HG03521 (cell line): Measurements from ENCODE around the gene FAR1.
"Not testable (repeated sequence)": the region's sequence is repeated elsewhere in the genome, so short reads cannot be mapped to it uniquely, and the experiment has no call there.

Experiments used
- ATAC-seq: cut with Tn5 transposase; IDR thresholded peaks from one replicate; pipeline ENCODE4 v1.9.1; 2021; ENCODE audit warnings: mild to moderate bottlenecking, moderate library complexity; ENCODE audit not compliant: unreplicated experiment

Gene FAR1, protein sequence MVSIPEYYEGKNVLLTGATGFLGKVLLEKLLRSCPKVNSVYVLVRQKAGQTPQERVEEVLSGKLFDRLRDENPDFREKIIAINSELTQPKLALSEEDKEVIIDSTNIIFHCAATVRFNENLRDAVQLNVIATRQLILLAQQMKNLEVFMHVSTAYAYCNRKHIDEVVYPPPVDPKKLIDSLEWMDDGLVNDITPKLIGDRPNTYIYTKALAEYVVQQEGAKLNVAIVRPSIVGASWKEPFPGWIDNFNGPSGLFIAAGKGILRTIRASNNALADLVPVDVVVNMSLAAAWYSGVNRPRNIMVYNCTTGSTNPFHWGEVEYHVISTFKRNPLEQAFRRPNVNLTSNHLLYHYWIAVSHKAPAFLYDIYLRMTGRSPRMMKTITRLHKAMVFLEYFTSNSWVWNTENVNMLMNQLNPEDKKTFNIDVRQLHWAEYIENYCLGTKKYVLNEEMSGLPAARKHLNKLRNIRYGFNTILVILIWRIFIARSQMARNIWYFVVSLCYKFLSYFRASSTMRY

DNA sequence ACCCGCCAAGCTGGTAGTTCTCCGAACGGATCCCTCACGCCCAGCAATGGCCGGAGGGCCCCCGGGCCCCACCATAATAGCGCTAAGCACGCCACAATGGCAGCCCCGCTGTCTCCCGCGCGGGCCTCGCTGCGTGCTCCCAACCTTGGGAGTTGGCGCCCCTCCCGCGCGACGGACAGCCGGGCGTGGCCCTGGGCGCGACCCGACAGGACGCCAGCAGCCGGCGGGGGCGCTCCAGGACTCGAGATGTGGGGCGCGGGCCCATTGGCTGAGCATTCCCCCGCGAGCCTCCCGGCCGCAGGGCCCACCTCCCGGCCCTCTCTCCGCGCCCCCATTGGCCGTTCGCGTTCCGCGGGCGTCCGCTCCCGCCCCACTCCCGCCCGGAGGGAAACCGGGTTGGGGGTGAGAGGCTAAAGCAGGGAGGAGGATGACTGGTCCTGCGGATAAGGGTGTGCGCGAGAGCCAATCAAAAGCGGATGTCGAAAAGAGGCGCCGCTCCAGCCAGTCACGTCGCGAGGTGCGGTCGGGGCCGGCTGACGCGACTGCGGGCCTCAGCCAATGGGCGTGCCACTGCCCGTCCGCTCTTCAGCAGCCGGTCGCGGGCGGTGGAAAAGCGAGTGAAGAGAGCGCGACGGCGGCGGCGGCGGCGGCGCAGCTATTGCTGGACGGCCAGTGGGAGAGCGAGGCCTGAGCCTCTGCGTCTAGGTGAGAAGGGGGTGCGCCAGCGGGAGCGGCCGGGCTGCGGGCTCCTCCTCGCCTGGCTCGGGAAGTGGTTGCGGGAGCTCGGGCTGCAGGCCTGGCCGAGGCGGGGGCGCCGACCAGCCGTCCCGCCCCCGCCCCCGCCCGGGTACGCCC, at the start of gene FAR1:
FAR1 (plus strand) TSS at position 567 of the 855 bp plus-strand sequence. CDS start 26,098 bp downstream, outside the sequence.
- peak; percentile 92 for ATAC-seq

DNA sequence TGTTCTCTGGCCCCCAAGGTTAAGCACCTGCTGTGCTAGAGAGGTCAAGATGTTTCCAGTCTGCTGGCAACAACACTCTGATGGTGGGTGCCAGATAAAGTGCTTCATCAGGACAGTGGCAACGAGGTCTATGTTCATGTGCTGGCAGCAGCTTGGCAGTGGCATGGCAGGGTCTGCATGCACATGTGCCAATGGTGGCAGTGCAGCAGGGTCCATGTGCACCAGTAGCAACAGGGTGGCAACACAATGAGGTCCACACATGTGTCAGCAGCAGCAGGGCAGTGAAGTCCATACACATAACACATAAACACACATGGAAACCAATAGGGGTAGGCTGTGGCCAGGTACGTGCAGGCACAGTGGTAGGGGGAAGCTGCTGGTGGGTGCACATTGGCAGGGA, 48.4 kb upstream of the FAR1 start:
- ATAC-seq: no peak

DNA sequence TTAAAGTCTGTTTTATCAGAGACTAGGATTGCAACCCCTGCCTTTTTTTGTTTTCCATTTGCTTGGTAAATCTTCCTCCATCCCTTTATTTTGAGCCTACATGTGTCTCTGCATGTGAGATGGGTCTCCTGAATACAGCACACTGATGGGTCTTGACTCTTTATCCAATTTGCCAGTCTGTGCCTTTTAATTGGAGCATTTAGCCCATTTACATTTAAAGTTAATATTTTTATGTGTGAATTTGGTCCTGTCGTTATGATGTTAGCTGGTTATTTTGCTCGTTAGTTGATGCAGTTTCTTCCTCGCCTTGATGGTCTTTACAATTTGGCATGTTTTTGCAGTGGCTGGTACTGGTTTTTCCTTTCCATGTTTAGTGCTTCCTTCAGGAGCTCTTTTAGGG, 41.6 kb upstream of the FAR1 start:
- not testable (repeated sequence) for ATAC-seq

DNA sequence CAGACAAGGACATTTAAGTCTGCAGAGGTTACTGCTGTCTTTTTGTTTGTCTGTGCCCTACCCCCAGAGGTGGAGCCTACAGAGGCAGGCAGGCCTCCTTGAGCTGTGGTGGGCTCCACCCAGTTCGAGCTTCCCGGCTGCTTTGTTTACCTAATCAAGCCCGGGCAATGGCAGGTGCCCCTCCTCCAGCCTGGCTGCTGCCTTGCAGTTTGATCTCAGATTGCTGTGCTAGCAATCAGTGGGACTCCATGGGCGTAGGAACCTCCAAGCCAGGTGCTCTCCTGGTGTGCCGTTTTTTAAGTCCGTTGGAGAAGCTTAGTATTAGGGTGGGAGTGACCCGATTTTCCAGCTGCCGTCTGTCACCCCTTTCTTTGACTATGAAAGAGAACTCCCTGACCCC, 39.8 kb upstream of the FAR1 start:
- ATAC-seq: not testable (repeated sequence)

DNA sequence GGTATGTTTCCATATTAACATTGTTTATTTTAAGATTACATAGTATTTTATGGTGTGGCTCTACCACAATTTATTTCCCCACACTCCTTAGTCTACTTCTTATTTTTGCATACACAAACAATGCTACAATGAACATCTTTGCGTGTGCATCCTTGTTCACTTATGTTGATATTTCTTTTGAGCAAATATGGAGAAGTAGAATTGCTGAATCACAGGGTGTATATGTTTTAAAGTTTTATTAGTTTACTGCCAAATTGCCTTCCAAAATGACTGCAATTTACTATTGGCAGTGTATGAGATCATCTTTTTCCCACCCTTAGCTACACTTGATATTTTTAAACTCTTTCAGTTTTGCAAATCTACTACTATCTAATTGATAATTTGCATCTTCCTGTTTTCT, 38.7 kb upstream of the FAR1 start:
- ATAC-seq: no peak

DNA sequence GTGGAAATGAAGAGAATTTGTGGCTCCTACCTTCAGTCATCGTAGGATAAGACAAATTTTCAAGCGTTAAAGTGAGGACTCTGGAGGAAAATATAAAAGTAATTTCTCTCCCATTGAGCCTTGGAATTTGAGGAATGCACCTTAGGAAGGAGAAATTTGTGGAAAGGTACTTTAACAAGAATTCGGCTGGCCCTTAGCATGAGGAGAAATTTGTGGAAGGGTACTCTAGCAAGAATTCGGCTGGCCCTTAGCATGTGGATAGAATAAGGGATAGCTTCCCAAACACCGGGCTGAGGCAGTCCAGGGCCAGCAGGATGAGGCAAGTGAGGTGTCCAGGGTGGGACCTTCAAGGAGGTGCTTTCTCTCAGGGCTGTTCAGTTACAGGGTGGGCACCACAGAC, 33.2 kb upstream of the FAR1 start:
- no peak for ATAC-seq

DNA sequence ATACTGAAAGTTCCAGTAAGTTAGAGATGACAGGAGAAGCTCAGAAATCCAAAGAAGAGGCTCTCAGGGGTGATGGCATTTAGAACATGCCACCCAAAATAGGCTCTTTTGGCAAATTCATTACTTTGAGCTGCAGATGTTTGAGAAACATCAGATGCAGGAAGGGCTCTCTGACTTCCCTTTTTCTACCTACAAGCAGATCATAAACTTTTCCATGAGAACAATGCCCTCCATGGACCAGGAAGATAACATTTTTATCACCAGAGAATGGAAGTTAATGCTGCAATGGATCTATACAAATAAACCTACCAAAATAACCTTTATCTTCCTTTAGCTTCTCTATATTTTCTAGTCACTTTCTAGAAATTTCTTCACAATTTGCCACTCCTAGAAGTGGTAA, 32.7 kb upstream of the FAR1 start:
- no peak for ATAC-seq

DNA sequence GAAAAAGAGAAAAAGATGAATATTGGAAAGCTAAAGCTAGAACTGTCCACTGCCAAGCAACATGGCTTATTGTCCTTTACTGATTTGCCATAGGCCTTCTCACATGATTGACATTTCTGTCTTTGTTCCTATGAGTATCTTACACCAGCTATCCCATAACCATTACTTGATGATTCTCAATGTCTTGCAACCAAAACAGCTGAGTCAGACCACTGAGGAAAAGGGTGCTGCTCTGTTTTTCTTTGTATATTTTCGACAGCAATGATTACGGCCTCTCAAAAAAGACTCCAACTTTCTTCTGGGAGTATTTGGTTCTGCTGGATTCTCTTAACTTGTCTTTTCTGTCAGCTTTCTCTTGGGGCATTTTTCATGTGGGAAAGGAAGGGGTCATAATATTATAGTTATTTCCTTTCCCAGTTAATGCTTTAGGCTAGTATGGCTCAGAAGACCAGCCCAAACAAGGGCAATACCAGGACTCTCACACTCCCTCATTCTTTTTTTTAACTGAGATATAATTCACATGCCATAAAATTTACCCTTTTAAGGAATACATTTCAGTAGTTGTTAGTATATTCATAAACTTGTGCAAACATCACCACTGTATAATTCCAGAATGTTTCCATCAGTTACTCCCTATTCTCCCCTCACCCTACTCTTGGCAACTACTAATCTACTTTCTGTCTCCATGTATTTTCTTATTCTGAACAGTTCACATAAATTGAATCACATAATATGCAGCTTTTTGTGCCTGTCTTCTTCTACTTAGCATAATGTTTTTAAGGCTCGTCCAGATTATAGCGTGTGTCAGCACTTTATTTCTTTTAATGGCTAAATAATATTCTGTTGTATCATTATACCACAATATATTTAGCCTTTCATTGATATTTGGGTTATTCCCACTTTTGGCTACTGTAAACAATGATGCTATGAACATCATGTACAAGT, 31.1 kb upstream of the FAR1 start:
- no peak for ATAC-seq

DNA sequence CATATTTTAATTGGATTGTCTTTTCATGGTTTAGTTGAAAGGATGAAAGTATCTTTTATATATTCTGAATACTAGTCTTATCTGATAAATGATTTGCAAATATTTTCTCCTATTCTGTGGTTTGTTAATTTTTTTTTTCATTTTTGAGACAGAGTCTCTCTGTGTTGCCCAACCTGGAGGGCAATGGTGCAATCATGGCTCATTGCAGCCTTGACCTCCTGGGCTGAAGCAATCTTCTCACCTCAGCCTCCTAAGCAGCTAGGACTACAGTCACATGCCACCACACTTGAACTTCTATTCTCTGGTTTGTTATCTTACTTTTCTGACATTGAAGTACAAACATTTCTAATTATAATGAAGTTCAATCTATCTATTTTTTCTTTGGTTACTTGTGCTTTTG, 30.0 kb upstream of the FAR1 start:
- no peak for ATAC-seq

DNA sequence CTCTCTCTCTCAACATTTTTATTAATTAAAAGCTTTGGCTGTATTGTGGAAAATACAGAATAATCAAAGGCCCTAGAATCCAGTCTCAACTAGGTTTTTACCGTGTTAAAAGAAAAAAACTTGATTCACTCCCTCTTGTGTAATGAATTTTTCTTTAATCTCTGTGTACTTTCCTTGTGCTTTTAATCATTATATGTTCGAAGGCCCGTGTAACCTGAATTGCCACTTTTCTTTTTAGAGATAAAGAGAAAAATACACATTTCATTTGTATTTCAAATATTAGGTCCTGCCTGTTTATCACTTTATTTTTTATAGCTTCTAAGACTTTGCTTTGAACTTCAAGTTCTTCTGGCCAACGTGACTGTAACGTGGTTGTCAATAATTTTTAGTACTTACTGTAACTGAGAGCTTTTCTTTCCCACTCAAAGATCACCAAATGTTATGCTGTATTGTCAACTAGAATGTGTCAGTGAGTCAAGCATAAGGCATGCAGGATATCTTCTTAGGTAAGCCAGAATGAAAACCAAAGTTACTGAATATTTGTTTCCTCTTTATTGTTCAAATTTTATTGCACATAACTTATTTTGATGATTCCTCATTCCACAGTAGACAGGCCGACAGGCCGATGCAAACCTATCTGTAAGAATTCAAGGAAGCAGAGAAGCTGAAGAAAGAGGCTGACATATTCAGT, 23.3 kb upstream of the FAR1 start:
- ATAC-seq: no peak

DNA sequence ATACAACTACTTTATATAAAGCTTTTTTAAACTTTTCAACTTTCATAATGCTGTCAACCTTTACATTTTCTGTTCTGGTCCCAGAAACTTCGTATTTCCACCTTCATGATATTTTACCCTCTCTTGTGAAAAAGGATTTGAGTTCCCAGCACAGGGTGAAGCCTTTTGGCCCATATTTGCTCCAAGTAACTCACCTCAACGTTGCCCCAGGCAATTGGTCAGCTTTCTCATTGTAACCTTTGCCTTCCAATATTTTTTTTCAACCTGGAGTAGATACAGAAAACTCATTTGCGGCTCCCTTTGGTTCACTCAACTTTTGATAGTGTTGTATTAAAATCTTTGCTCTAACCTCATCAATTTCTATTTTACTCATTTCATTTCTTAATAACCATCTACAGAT, 21.1 kb upstream of the FAR1 start:
- no peak for ATAC-seq

DNA sequence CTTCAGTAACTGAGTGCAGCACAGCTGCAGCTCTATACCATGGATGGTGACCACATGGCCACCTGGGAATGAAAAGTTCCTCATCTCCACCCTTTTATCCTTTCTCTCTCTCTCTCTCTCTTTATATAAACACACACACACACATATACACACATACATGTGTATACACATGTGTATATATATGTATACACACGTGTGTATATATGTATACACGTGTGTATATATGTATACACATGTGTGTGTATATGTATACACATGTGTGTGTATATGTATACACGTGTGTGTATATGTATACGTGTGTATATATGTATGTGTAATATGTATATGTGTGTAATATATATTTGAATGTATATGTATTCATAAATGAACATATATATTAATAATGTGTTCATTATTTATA, 18.8 kb upstream of the FAR1 start:
- ATAC-seq: no peak

DNA sequence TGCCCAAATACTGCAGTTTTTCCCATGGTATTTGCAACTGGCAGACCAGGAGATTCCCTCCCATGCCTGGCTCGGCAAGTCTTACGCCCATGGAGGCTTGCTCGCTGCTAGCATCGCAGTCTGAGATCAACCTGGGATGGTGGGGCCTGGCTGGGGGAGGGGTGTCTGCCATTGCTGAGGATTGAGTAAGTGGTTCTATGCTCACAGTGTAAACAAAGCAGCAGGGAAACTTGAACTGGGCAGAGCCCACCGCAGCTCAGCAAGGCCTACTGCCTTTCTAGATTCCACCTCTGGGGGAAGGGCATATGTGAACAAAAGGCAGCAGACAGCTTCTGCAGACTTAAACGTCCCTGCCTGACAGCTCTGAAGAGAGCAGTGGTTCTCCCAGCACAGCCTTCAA, 17.0 kb upstream of the FAR1 start:
- not testable (repeated sequence) for ATAC-seq

DNA sequence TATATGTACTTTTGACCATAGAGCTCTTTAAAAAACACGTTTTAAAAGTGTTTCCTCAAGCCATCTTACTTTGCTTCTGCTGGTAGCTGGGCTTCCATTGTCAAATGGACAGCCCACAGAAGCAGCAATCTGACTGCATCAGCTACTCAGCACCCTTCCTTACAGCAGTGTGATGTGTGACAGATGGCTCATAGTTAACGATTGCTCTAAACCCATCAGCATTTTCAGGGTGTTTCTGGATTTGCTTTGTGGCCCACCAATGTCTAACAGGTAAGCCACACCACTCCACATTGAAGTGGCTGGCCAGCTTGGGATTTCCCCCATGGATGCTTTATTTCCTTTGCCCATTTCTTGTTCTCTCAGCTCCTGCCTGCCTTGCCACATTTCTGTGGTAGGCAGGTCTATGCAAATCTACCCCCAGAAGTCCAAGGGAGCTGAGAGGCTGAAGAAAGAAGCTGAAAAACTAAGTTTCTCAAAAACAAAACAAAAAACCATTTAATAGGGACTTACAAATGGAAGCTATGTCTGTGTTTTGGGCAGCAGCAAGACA, 7.3 kb upstream of the FAR1 start:
- no peak for ATAC-seq

DNA sequence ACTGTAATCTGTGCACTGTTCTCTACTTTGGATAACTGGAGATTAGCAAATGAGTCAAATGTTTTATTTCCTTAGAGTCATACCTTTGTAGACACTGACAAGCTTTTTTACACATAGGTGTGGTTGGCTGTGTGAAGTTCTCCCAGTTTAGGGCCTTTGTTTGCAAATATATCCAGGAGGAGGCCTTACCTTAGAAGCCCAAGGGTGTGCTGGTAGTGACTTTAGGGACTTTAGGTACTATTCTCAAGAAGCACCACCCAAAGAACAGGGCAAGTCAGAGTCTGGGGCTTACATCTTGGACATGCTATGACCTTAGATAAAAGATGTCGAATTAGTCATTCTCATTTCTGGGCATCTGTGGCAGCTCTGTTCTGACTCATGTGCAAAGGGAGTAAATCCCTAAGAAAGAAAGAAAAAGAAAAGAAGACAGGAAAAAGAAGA, 4.8 kb upstream of the FAR1 start:
- no peak for ATAC-seq

DNA sequence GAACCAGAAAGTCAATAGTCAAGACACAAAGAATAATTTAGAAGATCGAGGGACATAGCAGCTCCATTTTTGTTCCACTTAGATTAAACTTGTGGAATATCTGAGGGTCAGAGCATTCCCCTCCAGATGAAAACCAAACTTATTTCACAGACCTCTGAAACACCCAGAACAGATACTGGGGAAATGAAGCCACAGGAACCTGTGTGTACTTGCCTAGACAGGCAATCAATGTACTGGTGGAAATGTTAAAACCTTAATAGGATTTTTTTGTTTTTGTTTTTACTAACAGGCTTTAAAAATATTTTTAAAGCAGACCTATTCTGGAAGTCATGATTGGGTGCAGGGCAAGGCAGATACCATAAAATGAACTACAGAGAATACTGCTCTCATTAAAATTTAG, 4.1 kb upstream of the FAR1 start:
- ATAC-seq: no peak

DNA sequence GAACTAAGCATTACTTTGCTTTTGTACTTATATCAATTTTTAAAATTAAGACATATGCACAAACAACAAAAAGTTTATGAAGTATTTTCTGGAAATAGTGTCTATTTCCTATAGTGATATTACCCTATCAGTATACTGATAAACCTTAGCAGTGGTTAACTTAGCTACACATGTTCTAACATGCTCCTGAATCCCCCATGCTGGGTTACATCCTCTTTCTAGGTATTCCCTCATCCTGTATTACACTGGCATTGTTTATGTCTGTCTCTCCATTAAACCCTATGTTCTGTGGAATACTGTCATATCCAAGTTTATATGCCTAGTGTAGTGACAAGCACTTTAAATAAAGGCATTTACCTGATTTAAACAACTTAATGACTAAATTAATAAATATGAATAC, 1.8 kb upstream of the FAR1 start:
- no peak for ATAC-seq

DNA sequence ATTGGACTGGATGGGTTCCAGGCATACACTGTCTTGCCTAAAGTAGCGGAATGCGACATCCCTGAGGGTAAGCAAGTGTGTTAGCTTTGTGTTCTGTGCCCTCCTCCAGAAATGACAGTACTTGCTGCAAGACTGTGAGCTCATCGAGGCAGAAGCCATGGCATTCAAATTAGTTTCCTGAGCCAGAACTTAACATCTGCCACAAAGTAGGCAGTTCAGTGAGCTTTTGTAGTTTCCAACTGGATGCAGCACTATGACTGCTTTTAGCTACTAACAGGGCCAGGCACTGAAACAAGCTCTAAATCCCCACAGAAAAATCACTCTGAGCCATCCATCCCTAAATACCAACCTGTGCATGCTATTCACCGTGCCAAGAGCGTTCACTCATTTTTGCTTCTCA, 1.2 kb upstream of the FAR1 start:
- no peak for ATAC-seq

DNA sequence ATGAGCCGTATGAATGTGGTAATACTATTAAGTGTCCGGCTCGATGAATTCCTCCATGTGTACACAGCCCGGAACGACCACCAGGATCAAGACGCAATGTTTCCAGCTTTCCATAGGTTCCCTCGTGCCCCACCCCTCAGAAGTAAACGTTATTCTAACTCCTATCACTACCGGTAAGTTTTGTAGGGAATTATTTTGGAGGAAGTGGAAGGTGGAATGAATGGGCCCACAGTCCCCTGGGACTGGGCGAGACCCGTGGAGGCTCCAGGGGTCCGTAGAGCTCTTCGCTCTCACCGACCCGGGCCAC, 720 bp upstream of the FAR1 start:
- no peak for ATAC-seq

DNA sequence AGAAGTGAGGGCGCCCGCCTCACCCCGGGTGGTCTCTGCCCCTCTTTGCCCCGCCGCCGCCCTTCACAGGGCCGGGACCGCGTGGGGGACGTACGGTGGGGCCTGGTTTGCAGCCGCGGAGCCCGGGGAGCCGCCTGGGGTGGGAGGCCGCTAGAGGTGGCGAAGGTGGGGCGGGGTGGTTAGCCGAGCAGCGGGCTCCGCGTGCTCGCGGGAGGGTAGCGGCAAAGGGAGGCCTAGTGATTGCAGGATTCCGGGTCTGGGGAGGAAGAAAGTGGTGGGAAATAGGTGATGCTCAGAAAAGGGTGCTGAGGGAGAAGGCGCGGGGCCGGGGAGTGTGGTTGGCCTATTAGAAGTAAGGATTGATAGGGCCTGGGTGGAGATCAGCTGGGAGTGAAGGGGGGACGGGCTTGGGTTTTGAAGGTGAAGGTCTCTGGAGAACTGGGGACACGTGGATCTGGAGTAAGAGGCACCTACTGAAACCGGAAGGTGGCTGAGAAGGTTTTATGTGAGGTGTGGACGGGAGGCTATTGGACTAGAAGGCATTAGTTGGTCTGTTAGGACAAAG, 571 bp downstream of the FAR1 start:
- ATAC-seq: peak; percentile 9
